ENCODE data around the gene KRT12. TPM values are rescaled to one million over a fixed set of nuclear protein-coding genes. Genes with fewer than 3 reads are reported as not detected.
A peak's percentile ranks its signal among the peaks of the same experiment; 100 is the strongest.

The KRT12 gene
- total and polyA plus RNA-seq, 2 of the 4 experiments (the other 2 are of a cell fraction): not detected

GRCh38 chr17:40852364-40852763 lies 14.7 kb downstream of the KRT12 start:
- peak overlapping the region; percentile 87 for H2BK120ac ChIP-seq (ENCODE audit: low read depth, low read length)
- no peak overlapping the region; the same call in 1 of the 2 replicates for H3K56ac ChIP-seq (ENCODE audit: extremely low read depth, insufficient read depth, low read length)
- 0 out of 4 replicates have a peak overlapping the region, but pooled peaks have one; percentile 12 to 24 for H4K8ac ChIP-seq (ENCODE audit: low read depth in 2 of 2, low read length in 2 of 2)
- H3K14ac ChIP-seq (replicated peaks; ENCODE audit: low read depth, low read length): 0 out of 2 replicates have a peak overlapping the region, but pooled peaks have one; percentile 17
- no peak overlapping the region for H3K27ac ChIP-seq (ENCODE audit: insufficient read depth, low read length)
- POLR2A ChIA-PET (ENCODE audit: unreplicated experiment): no interaction called here
- no peaks in the 10 kb centered on the region for H4K20me1 ChIP-seq (ENCODE audit: insufficient read depth, low read length)
- intact Hi-C loops (cut with micrococcal nuclease) (no loop called here), dilution Hi-C loops (cut with HindIII; ENCODE audit: low sequenced_read_pairs, unreplicated experiment) (no loop called here), in situ Hi-C loops (cut with MboI; ENCODE audit: low sequenced_read_pairs) (no loop called here)
- H3K18ac ChIP-seq (ENCODE audit: low read depth, low read length): peak overlapping the region; percentile 95; the same call in 1 of the 2 replicates
- no peak overlapping the region for H3K4me3 ChIP-seq (ENCODE audit: insufficient read depth, low read depth, low read length)
- H2AK5ac ChIP-seq (ENCODE audit: low read depth, low read length): 0 out of 2 replicates have a peak overlapping the region, but pooled peaks have one; percentile 2
- no peaks in the 10 kb centered on the region for H3K9me1 ChIP-seq (ENCODE audit: insufficient read depth, low read length)
- H3K4ac ChIP-seq (ENCODE audit: low read depth, low read length): peak overlapping the region; percentile 33; the same call in 1 of the 2 replicates
- H3K79me1 ChIP-seq (ENCODE audit: low read depth in 1 of 2, low read length in 2 of 2): peaks cover 0 to 4% of the 10 kb centered on the region in 2 experiments; a peak in 1 of 4 replicates
- H3K27me3 ChIP-seq (ENCODE audit: control insufficient read depth, insufficient read depth, low read length): no peaks in the 10 kb centered on the region
- no CpG with 5 or more reads among the region's 1 CpG for WGBS, 2 experiments (ENCODE audit: extremely low coverage in 2 of 2, insufficient read length in 1 of 2)
- H3K36me3 ChIP-seq (ENCODE audit: control insufficient read depth, insufficient read depth, low read length): no peaks in the 10 kb centered on the region
- no peak overlapping the region for H3K9ac ChIP-seq (ENCODE audit: low read depth, low read length)
- CTCF ChIA-PET: interaction anchor here (1.1 to 1.2 kb wide), 2 partner anchors 22 to 796 kb away, joined by 3 read pairs; no protein-coding TSS in a partner anchor
- 0 out of 2 replicates have a peak overlapping the region, but pooled peaks have one; percentile 68 for H3K23ac ChIP-seq (ENCODE audit: low read depth, low read length)
- no peak overlapping the region for H4K91ac ChIP-seq (ENCODE audit: insufficient read depth, low read depth, low read length)
- peak overlapping the region; percentile 61; the same call in 1 of the 2 replicates for H2BK20ac ChIP-seq (ENCODE audit: low read depth, low read length)
- TF ChIP-seq NFE2L2 (IDR thresholded peaks at IDR 0.05; ENCODE audit: low read depth, low read length) (no peak), MAFK (IDR thresholded peaks at IDR 0.05; ENCODE audit: low read depth, low read length) (no peak), SMC3 (IDR thresholded peaks at IDR 0.05; ENCODE audit: low read depth, low read length) (no peak), FOS (IDR thresholded peaks at IDR 0.05; ENCODE audit: low read depth, low read length) (no peak), RCOR1 (IDR thresholded peaks at IDR 0.05; ENCODE audit: insufficient replicate concordance, low read length) (no peak)
- TF ChIP-seq, protein P1, sequence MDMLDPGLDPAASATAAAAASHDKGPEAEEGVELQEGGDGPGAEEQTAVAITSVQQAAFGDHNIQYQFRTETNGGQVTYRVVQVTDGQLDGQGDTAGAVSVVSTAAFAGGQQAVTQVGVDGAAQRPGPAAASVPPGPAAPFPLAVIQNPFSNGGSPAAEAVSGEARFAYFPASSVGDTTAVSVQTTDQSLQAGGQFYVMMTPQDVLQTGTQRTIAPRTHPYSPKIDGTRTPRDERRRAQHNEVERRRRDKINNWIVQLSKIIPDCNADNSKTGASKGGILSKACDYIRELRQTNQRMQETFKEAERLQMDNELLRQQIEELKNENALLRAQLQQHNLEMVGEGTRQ (IDR thresholded peaks at IDR 0.05; ENCODE audit: low read depth, low read length): no peak
- DNase-seq (no peak), ATAC-seq (ENCODE audit: low read depth) (no peak)
- H2BK5ac ChIP-seq (ENCODE audit: low read depth, low read length, poor library complexity, severe bottlenecking): peak overlapping the region; percentile 42
- peak overlapping the region; percentile 72 for H2BK15ac ChIP-seq (ENCODE audit: low read depth, low read length)
- no peak overlapping the region for H2AFZ ChIP-seq (replicated peaks; ENCODE audit: low read length, poor library complexity)
- no peak overlapping the region for H2AK9ac ChIP-seq (replicated peaks; ENCODE audit: low read depth, low read length, poor library complexity)
- peak overlapping the region; percentile 61; the same call in 1 of the 2 replicates for H4K5ac ChIP-seq (ENCODE audit: low read depth, low read length)
- BruUV-seq (replicated peaks): no TSS peak
- H3K4me2 ChIP-seq (ENCODE audit: low read depth, low read length): no peak overlapping the region
- H3K9me3 ChIP-seq (ENCODE audit: control insufficient read depth, insufficient read depth, low read length): no peaks in the 10 kb centered on the region
- H3K4me1 ChIP-seq (ENCODE audit: control insufficient read depth, insufficient read depth, low read length): peaks cover 16% of the 10 kb centered on the region

Data from IMR-90 (cell line).